HFF-Myc (cell line): ENCODE results near the gene LONP1.

ENCODE experiments used
- DNase-seq: peaks from one replicate; pipeline ENCODE4 v3.0.0-alpha.2; 2011; ENCODE audit warnings: low read depth; ENCODE audit errors: extremely low read depth
- H3K4me3 ChIP-seq: replicated peaks from 2 replicates; pipeline ENCODE4 v1.5.1; 2011; ENCODE audit warnings: low read depth, mild to moderate bottlenecking, control low read depth, low read length
- TF ChIP-seq, protein P1 (sequence below): IDR thresholded peaks from 2 replicates; pipeline ENCODE4 v1.5.1; 2012; ENCODE audit warnings: mild to moderate bottlenecking, low read depth, low read length, control low read depth; ENCODE audit errors: missing control alignments

LONP1 gene

DNA sequence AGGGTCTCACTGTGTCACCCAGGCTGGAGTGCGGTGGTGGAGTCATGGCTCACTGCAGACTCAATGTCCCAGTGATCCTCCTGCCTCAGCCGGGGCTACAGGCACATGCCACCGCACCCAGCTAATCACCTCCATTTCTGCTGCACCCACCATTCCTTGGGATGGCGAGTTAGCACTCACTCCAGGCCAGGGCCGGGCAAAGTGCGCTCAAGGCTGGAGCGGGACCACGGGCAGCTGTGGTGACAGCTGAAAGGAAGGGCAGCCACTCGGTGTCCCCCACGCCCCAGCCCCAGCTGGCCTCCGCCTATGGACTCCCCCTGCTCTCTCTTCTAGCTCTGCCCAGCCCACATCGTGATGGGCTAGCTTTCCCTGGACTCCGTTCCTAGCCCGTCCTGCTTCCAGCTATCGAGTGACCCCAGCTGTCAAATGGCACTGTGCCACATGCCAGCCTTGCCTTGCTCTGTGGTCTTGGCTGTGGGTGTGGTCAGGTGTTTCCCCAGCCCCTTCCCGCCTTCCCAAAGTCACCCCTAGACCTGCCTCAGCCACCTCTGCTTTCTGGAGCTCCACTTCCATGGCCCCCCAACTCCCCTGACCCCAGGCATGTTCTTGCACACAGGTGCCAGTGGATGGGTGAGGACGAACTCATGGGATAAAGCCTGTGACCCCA is 43.7 kb downstream of the LONP1 start:
- no peak for DNase-seq
- no peak overlapping the region for H3K4me3 ChIP-seq
- TF ChIP-seq, protein P1, sequence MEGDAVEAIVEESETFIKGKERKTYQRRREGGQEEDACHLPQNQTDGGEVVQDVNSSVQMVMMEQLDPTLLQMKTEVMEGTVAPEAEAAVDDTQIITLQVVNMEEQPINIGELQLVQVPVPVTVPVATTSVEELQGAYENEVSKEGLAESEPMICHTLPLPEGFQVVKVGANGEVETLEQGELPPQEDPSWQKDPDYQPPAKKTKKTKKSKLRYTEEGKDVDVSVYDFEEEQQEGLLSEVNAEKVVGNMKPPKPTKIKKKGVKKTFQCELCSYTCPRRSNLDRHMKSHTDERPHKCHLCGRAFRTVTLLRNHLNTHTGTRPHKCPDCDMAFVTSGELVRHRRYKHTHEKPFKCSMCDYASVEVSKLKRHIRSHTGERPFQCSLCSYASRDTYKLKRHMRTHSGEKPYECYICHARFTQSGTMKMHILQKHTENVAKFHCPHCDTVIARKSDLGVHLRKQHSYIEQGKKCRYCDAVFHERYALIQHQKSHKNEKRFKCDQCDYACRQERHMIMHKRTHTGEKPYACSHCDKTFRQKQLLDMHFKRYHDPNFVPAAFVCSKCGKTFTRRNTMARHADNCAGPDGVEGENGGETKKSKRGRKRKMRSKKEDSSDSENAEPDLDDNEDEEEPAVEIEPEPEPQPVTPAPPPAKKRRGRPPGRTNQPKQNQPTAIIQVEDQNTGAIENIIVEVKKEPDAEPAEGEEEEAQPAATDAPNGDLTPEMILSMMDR, result no peak

- TF ChIP-seq, protein P1, result no peak
- H3K4me3 ChIP-seq, result no peak overlapping the region
- no peak for DNase-seq
Measured at GRCh38 chr19:5674714-5675113, 45.2 kb downstream of the LONP1 start.

DNA sequence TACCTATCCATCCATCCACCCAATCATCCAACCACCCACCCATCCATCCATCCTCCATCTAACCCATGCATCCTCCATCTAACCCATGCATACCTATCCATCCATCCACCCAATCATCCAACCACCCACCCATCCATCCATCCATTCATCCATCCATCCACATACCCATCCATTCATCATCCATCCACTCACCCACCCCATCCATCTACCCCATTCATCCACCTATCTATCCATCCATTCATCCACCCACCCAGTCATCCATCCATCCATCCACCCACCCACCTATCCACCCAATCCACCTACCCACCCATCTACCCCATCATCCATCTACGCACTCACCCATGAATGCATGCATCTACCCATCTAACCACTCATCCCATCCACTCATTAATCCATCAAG is 46.2 kb downstream of the LONP1 start:
- TF ChIP-seq, protein P1, result no peak
- DNase-seq, result no peak
- no peak overlapping the region for H3K4me3 ChIP-seq

DNA sequence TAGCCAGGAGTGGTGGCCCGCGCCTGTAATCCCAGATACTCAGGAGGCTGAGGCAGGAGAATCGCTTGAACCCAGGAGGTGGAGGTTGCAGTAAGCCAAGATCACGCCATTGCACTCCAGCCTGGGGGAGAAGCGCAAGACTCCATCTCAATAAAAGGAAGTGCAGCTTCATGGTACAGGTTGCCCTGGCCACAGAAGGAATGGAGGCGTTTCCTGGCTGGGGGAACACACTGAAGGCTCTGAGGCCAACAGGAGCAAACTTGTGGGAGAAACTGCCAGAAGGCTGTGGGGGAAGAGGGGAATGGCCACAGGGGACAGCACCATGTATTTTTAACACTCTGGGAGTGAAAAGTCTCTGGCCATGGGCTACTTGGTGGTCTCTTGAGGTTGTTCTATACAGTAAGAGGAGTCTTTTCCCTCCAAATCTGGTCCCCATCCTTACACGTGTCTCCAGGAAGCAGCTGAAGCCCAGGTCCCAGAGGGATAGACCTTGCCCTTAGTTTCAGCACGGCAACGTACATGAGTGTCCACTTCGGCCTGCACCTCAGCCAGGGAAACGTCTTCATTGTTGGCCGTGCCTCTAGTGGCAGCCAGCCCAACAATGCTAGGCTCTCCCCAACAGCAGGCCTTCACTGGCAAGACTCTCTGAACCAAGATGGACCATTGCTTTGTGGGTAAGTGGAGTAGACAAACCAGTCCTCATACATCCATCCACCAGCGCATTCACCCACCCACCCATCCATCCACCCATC is 47.1 kb downstream of the LONP1 start:
- H3K4me3 ChIP-seq, result no peak overlapping the region
- DNase-seq, result no peak
- TF ChIP-seq, protein P1, result no peak

DNA sequence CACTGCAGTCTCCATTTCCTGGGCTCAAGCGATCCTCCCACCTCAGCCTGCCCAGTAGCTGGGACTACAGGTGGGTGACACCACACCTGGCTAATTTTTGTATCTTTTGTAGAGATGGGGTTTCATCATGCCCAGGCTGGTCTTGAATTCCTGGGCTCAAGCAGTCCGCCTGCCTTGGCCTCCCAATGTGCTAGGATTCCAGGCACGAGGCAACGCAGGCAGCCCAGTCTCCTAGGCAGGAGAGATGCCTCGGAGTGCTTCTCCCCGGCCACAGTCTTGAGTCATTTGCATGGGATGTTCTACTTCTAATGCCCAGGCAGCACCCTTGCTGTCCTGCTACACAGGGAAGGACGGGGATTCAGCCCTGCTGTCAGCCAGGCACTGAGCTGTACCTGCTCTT is 48.3 kb downstream of the LONP1 start:
- TF ChIP-seq, protein P1, result no peak
- DNase-seq, result no peak

DNA sequence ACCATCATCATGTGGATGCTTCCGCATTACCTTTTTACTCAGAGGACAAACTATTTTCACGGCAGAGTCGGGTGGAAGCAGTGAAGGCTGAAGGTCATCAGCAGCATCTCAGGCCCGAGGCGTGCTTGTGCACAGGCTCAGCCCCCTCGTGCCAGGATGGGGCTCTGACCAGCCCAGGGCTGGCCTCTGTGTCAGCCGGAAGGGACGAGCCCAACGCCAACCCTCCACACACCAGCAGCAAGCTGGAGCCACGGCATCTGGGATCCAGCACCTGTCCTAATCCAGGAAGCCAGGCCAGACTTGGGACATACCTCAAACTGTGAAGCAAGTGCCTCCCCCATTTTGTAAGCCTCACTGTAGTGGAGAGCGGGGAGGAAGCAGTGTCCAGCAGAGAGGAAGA is 50.7 kb downstream of the LONP1 start:
- TF ChIP-seq, protein P1, result no peak
- no peak for DNase-seq
- H3K4me3 ChIP-seq, result no peak overlapping the region

More for the DNA sequence above, 48.3 kb downstream of the LONP1 start:
- no peak overlapping the region for H3K4me3 ChIP-seq
